ENCODE results near the gene CTAGE1.

DNA sequence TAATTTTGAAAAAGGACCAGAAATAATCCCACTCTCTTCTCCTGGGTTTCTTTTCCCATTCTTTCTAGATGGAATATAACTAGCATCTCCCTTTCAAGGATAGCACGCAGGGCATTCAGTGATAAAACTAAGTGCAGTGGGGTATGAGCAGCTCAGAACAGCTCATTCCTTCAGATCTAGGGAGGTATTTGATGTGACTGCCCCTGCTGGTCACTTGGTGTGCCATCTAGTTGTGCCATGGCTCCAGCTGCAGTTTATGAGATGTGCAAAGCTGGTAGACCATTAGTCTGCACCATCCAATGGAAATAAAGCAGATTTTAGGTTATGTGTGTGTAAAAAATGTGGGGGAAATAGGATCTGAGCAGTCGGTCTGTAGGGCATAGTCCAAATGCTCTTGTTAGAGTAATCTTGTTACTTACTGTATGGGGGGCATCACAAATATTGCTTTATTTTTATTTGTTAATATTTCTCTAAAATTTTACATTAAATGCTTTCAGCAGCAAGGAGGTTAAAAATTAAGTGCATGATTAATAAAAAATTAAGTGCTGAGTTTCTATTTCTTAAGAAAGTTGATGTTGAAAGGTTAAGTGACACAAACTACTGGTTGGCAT, 38.9 kb downstream of the CTAGE1 start:
- TF ChIP-seq, protein P1, sequence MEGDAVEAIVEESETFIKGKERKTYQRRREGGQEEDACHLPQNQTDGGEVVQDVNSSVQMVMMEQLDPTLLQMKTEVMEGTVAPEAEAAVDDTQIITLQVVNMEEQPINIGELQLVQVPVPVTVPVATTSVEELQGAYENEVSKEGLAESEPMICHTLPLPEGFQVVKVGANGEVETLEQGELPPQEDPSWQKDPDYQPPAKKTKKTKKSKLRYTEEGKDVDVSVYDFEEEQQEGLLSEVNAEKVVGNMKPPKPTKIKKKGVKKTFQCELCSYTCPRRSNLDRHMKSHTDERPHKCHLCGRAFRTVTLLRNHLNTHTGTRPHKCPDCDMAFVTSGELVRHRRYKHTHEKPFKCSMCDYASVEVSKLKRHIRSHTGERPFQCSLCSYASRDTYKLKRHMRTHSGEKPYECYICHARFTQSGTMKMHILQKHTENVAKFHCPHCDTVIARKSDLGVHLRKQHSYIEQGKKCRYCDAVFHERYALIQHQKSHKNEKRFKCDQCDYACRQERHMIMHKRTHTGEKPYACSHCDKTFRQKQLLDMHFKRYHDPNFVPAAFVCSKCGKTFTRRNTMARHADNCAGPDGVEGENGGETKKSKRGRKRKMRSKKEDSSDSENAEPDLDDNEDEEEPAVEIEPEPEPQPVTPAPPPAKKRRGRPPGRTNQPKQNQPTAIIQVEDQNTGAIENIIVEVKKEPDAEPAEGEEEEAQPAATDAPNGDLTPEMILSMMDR (IDR thresholded peaks at IDR 0.05 in 2 of 3, conservative IDR thresholded peaks at IDR 0.05 in 1 of 3; ENCODE audit: control insufficient read depth in 2 of 3, extremely low read depth in 1 of 3, insufficient read depth in 1 of 3, low read depth in 3 of 3, low read length in 3 of 3), result peak; percentile 18 to 40 (median 25); a peak in 2 of 6 replicates
- TF ChIP-seq, protein P2, sequence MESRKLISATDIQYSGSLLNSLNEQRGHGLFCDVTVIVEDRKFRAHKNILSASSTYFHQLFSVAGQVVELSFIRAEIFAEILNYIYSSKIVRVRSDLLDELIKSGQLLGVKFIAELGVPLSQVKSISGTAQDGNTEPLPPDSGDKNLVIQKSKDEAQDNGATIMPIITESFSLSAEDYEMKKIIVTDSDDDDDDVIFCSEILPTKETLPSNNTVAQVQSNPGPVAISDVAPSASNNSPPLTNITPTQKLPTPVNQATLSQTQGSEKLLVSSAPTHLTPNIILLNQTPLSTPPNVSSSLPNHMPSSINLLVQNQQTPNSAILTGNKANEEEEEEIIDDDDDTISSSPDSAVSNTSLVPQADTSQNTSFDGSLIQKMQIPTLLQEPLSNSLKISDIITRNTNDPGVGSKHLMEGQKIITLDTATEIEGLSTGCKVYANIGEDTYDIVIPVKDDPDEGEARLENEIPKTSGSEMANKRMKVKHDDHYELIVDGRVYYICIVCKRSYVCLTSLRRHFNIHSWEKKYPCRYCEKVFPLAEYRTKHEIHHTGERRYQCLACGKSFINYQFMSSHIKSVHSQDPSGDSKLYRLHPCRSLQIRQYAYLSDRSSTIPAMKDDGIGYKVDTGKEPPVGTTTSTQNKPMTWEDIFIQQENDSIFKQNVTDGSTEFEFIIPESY (IDR thresholded peaks at IDR 0.05), result no peak
- no peak for TF ChIP-seq TCF12 (IDR thresholded peaks at IDR 0.05; ENCODE audit: low read depth, low read length)
- TF ChIP-seq EZH2 (IDR thresholded peaks at IDR 0.05; ENCODE audit: borderline replicate concordance, control insufficient read depth, low read depth, low read length), result no peak
- TF ChIP-seq POLR2AphosphoS2 (IDR thresholded peaks at IDR 0.05; ENCODE audit: low read depth, low read length), result no peak

All from GM12878 (cell line).